Islet of Langerhans (tissue), 1 donor: Measurements from ENCODE around the gene PTPRN.

Experiments used
- FAIRE-seq: peaks from one replicate; lab custom pipeline; 2011; peaks lifted over from hg19 to GRCh38; lab: Jason Lieb, UNC

Gene PTPRN

DNA sequence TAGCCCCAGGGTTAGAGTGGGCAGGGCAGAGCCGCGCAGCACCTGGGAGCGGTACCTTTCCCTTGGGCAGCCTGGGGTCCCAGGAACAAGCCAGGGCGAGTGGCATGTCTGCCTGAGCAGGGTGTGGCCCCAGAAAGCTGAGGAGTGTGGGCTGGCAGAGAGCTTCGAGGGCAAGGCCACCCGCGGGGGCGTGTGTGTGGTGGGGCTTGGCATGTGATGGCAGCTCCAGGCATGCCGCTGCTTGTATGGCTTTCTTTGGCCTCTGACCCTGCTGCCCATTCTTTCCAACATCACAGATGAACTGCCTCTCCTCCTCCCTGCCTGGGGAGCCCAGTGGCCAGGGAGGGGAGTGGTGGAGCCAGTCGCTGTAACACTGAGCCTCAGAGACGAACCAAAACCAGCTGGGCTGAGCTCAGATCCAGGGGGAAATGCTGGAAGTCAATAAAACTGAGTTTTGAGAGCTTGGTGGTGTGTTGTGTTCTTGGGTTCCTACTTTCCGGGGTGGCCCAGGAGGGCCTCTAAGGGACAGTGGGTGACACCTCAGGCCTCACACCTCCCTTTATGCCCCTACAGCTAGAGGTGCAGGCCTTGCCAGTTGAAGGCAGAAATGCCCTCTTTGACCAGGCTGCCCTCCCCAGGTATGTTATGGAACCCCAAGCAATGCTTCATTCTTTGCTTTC, 22.6 kb downstream of the PTPRN start:
- FAIRE-seq: no peak

DNA sequence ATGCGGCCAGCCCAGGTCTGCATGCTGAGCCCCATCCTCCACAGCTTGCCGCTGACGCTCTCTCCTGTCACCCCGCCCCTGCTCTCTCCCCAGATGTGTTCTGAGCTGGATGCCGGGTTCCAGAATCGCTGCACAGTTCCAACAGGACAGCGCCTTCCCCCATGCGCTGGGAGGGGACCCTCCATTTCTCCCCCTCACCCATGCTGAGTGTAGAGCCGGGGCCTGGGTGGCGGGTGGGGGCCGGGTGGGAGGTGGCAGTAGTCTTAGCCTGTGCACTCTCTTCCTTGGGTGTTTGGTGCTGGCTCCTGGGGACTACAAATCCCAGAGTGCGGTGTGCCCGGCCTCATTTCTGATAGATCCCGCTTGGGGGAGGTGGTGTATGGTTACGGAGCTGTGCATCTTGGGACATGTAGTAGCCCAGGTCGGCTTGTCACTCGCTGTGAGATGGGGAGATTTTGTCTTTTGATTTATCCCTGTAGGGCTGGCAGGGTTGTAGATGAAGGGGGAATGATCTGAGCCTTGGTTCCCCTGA, 23.2 kb downstream of the PTPRN start:
- FAIRE-seq: no peak

DNA sequence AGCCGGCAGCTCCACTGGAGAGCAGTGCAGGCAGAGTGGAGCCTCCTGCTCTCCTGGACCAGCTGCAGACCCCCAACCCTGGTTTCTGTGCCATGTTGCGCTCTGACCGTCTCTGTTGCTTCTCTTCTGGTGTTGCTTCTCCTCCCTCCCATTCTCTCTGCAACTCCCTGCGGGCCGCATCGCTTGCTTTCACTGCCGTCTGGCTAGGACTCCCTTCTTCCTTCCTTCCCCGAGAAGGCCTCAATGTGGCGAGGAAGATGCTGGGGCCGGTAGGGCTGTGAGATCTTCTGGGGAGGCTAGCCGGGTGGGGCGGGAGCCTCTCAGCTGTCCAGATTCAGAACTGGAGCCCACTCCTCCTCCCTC, 23.8 kb downstream of the PTPRN start:
- no peak for FAIRE-seq

DNA sequence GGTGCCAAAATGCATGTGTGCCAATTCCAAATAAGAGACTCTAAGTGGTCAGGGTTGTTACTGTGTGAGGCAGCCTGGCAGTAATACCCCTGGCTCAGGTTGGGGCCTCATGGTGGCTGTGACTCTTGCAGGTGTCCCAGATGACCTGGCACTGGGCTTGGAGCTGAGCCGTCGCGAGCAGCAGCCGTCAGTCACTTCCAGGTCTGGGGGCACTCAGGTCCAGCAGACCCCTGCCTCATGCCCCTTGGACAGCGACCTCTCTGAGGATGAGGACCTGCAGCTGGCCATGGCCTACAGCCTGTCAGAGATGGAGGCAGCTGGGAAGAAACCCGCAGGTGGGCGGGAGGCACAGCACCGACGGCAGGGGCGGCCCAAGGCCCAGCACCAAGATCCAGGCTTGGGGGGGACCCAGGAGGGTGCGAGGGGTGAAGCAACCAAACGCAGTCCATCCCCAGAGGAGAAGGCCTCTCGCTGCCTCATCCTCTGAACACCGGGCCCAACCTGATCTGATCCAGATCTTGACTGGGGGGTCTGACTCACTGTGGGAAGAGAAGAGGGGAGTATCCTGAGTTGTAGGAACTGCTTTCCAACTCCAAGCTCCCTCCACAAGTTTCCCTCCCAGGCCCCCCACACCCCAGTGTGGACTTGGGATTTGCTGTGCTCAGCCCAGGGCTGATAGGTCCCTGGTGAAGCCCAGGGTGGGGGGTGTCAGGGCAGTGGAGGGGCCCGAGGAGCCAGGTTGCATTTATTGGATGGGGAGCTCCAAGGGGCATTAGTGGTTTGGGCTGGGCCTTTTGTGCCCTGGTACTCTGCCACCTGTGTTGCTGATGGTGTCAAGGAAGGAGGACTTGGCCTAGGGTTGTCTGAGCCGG, 24.5 kb downstream of the PTPRN start:
- FAIRE-seq: no peak

DNA sequence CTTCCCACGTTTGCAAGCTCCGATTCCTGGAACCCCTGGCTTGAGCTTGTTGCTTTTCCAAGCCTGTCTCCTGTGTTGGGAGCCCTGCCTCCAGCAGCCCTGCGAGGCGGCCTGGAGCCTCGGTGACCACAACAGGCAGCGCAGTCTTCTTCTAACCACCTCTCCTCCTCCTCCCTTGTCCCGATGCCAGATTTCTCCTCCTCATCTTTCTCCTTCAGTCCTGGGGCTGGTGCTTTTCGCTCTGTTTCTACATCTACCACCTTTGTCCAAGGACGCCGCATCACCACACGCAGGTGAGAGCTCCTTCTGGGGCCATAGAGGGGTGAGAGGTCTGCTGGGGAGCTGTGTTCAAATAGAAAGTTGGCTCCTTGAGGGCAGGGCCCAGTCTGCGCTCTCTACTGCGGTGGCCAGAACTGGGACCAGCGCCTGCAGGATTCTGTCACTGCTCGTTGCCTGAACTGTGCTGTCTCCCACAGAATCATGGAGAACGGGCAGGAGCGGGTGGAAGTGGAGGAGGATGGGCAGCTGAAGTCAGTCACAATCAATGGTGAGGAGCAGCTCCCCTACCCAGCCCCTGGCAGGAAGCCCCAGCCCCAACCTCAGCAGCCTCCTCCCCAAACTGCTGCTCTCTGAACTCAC, 26.1 kb downstream of the PTPRN start:
- no peak for FAIRE-seq

DNA sequence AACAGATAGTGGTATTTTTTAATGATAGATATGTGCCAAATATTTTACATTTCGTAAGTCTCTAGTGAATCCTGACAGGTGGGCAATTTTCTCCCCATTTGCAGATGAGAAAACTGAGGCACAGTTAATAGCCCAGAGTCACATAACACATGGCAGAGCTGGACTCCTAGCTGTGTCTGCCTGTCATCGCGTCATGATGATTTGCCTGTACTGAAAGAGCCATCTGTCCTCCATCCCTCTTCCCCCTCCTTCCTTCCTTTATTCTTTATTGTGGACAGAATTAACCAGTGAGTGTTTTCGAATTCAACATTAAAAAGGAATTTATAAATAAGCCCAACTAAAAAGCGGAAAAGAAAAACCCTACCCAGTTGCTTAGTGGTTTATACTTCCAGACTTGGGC, 26.8 kb downstream of the PTPRN start:
- FAIRE-seq: no peak

DNA sequence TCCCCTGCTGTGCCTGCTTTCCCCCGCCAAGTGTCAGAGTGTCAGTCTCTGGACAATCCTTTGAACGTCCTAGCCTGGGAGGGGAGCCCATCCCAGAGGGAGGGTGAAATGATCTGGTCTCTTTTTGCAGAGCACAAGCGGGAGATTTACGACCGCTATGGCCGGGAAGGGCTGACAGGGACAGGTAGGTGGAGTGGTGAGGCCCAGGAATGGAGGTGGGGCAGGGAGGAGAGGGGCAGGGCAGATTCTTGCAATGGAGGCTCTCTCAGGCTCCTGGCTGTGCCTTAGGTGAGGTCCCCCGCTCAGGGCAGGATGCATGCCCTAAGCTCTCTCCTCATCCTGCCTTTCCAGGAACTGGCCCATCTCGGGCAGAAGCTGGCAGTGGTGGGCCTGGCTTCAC, 27.6 kb downstream of the PTPRN start:
- no peak for FAIRE-seq

DNA sequence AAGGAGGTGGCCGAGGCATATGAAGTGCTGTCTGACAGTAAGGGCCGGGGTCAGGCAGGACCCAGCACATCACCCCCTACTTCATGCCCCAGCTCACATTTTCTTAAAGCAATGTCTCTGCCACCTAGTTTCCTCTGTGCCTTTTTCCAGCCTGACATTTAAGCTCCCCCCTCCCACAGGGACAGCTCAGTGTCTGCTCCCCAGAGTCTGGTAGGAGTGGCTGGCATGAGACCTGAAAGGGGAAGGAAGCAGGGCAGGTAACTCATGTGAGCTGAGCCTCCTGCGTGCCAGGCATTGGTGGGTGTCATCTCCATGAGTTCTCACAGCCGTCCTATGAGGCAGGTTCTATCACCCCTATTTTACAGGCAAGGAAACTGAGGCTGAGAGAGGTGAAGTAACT, 28.6 kb downstream of the PTPRN start:
- FAIRE-seq: no peak

DNA sequence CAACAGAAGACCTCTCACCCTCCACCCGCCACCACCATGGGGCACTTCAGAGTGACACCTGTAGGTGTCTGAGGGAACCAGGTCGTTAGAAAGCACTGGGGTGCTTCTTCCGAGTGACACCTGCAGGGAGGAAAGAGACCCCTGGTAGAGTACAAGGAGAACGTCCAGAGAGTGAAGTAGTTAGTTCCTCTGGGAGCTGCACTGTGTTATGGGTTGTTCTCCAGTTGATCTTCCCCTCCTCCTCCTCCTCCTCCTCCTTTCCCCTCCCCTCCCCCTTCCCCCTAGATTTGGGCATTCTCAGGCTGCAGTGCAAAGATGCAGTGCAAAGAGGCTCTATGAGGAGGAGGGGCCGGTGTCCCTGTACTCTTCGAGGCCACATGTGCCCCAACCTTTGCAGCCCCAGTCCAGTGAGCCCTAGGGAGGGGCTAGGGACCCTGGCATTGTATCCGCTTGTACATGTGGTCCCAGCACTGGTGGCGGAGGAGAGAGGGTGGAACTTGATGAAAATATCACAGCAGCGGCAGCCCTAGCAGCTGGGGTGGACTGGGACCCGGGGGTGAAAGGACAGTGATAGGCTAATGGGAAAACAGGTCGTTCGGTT, 29.2 kb downstream of the PTPRN start:
- no peak for FAIRE-seq

DNA sequence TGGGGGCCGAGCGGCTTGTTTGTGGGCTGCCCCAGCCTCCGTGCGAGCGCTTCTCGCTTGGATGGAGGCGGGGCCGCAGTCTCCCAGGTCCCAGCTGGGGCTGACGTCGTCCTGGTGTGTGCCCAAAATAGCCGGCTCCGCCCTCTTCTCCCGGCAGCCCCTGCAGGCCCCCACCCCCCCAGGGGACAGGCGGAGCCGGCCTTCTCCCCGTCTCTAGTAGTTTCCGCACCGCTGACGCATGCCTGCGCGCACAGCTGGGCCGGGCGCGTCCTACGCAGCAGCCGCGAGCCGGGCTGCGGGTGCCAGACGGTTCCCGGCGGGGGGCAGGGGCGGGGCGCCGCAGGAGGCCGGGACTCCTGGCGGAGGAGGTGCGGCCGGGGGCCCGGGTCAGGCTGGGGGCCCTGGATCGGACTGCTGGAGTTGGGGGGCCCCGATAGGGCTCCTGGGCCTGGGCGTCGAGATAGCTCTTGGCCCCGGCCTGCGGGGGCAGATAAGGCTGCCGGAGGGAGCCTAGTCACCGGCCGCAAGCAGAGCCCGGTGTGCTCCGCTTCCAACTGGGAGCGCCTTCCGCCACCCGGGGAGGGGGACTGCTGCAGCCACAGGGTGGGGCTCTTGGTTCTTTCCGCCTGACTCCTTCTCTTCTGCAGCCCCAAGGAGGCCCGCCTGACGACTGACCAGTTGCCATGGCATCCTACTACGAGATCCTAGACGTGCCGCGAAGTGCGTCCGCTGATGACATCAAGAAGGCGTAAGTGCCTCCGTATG, 29.9 kb downstream of the PTPRN start, which contains the start of gene DNAJB2:
DNAJB2 (plus strand) TSS at position 216 of the 765 bp plus-strand sequence; CDS start at position 684, 468 bp downstream.
- FAIRE-seq: peak; percentile 49

DNA sequence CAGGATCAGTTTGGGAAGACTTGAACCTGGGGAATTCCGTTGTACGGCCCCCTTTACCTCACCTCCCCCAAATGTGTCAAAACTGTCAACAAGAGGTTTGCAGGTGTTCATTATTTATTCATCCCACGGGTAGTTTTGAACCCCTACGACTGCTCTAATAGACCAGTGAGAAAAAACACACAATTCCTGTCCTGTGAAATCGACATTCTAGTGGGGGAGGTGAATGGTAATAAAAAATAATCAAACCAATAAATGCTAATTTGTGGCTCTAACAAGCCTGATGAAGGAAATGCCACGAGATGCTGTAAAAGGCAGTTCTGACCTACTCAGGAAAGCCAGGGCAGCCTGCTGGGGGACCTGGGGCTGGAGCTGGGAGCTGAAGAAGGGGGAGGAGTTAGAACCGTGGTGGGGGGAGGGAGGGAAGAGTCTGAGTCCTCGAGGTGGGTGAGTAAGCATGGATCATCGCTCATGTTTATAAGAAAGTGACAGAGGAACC, 30.5 kb downstream of the PTPRN start:
- FAIRE-seq: no peak

DNA sequence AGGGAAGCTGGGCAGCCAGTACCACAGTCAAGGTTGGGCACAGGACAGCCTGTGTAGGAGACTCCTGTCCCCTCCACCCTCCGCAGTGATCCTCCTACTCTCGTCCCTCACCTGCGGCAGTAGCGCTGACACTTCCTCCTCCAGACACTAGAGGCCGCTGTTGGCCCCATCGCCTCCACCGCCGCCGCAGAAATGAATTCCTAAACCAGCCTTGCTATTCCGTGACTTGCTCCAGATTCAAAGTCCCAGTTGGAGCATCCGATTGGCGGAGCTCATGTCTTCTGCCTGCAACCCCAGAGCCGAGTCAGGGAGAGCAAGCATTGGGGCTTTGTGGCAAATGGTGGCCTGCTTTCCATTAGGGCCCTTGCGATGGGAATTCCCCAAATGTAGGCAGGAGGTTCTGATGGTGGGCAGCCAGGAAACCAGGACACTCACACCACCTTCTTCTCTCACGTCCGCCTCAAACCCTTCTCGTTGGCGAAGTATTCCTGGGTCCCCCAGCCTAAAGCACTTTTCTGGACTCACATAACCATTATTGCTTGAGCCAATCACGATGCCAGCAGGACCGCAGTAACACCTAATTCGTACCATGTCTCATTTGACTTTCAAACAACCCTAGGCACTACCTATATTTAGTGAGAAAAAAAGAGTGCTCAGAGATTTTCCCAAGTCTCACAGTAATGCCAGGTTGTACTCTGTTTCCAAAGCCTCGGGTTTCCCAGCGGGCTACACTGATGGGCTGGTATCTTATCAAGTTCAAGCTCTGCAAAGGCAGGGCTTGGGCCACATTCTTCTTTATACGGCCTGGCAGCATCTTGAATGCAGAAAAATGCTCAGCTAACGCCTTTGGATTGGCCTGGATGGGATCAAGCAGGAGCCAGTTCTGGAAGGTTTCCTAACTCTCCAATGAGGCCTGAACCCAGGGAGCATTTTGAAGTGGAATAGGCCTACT, 31.2 kb downstream of the PTPRN start:
- no peak for FAIRE-seq

DNA sequence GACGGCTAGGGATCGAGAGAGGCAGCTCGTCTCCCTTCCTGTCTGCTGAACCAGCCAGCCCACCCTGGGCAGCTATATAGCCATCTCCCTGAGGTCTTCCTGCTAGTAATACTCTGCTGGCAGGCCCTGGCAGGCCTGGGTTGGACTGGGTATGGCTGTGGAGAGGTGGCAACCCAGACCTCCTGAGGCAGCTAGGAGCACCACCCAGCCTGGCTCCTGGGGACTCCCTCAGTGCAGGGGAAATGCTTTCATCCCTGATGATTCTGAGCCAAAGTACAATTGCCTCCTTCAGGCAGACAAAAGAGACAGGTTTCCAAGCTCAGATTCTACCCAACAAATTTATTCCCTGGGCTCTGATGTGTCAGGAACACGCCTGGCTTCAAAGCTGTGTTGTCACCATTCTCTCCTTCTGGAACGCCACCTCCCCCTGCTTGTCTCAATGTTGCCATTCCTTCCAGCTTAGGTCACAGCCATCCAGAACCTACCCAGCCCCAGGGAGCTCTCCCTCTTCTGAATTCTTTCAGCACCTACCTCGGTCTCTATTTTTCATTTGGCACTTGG, 34.8 kb downstream of the PTPRN start:
- no peak for FAIRE-seq

DNA sequence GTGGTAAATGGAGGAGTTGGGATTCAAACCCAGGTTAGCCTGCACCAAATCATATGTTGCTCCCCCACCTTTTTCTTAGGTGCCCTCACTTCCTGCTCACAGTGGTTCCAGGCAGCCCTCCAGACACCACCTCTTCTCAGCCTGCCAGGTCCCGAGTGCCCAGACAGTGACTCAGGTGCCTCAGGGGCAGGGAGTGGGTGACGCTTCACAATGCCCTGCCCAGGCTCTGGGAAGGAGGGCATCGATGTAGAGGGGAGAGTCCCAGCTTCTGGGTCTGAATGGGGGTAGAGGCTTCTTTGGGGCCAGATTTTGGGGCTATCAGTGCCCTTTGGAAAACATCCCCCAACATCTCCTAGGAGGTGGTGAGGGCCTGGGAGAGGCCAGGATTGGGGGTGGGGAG, 35.3 kb downstream of the PTPRN start:
- no peak for FAIRE-seq

DNA sequence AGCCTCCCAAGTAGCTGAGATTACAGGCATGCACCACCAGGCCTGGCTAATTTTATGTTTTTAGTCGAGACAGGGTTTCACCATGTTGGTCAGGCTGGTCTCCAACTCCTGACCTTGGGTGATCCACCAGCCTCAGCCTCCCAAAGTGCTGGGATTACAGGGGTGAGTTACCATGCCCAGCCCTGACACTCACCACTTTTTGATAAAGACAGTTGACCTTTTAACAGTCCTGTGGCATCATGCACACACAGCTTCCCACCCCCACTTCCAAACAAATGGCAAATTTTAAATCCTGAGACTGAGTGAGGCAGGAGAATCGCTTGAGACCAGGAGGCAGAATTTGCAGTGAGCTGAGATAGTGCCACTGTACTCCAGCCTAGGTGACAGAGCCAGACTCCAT, 36.2 kb downstream of the PTPRN start:
- no peak for FAIRE-seq

DNA sequence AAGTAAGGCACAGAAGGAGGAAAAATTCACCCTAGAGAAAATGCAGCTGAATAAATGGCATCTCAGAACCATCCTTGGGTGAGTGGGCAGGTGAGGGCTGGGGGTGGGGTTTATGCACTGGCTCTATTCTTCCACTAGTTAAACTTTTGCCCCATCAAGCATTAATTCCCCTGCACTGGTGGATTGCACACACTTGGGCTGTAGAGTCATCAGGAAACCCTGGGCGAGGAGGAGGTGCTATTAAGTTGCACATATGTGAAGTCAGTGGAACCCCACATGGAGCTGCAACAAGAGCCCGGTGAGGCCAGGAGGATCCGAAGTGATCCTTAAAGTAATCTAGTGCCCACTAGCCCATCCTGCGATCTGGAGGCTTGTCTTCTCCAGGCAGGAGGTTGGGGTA, 36.8 kb downstream of the PTPRN start:
- FAIRE-seq: no peak

DNA sequence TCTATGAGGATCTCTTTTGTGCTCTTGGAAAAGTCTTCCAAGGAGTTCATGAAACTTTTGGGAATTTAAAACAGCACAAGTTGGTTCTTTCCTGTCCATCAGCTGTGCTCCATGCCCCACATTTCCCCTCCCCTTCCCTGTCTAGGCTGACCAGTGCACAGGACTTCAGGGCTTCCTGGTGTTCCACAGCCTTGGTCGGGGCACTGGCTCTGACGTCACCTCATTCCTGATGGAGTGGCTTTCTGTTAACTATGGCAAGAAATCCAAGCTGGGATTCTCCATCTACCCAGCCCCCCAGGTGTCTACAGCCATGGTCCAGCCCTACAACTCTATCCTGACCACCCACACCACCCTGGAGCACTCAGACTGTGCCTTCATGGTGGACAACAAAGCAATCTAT, 38.2 kb downstream of the PTPRN start:
- no peak for FAIRE-seq

DNA sequence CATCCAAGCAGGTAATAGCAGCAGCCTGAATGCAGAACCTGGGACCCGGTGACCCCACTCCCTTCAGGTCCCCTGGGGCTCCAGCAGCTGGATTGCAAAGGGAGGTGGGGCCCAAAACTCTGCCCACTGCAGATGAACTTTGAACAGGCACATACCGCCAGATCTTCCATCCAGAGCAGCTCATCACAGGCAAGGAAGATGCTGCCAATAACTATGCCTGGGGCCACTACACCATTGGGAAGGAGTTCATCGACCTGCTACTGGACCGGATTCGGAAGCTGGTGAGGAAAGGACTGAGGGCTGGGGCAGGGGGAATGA, 39.2 kb downstream of the PTPRN start:
- no peak for FAIRE-seq

DNA sequence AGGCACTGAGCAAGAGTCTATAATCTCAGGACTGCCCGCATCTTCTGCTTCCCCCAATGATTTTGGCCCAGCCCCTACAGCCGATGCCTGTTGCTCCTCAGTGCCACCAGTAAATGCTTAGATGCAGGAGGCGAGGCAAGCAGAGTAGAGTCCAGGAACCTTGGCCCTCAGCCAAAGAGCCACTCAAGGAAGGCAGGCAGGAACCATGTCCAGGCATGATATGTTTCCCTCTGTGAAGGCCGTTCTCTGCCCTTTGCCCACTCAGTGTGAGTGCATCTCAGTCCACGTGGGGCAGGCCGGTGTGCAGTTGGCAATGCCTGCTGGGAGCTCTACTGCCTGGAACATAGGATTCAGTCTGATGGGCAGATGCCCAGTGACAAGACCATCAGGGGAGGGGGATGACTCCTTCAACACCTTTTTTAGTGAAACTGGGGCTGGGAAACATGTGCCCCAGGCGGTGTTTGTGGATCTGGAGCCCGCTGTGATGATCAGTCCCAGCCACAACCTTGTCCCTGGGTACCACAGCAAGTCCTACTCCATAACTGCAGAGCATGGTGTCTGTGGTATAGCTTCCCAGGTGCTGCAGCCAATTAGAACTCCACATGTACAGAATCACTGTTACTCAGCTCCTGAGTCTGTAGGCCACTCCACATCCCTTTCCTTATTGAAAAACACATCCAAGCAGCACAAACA, 39.7 kb downstream of the PTPRN start:
- peak; percentile 55 for FAIRE-seq

DNA sequence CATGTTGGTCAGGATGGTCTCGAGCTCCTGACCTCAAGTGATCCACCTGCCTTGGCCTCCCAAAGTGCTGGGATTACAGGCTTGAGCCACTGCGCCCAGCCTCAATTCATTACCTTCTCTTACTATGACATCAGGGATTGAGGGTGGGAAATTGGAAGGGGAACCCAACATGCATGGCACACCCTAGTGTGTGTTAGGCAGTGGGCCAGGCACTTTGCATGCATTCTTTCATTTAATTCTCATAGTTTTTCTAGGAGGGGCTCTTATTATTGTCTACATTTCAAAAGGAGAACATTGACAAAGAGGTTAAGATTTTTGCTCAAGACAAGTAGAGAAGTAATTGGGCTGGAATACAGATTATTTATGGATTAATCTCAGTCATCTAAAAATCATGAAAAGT, 40.9 kb downstream of the PTPRN start:
- FAIRE-seq: no peak
